ENCODE measurements around the gene EPYC. TPM values are rescaled to one million over a fixed set of nuclear protein-coding genes. Genes with fewer than 3 reads are reported as not detected.
"Not testable (repeated sequence)": the region's sequence is repeated elsewhere in the genome, so short reads cannot be mapped to it uniquely, and the experiment has no call there.

The EPYC gene
- total RNA-seq, 3 donors from 2014 or later = not detected

DNA sequence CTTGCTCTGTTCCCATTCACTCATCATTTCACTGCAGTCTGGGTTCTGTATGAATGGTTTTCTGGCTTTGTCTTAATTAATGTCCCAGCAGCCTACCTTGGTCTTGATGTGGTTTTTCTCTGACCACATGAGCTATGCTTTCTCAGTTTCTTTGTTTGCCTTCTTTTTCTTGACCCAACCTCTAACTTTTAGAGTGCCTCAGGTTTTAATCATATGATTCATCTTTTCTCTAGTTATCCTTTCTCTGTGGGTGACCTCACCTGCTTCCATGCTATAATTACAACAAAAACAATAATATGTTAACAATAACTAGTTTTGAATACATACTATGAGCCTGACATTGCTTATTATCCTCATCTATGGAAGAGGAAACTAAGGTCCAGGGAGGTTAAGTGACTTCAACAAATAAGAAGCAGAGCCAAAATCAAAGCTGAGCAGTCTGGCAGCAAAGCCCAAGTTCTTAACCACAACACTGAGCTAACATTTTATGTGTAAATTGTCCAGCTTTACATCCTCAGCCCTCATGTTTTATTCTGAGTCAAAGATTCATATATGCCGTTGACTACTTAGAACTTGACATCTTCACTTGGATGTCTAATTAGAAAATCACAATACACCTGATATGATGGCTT lies 4.7 kb upstream of the EPYC start:
- Mint-ChIP-seq H3K4me1 (ENCODE audit: low read depth) (peaks cover 9% of the 10 kb centered on the region), H3K36me3 (ENCODE audit: insufficient read depth) (no peaks in the 10 kb centered on the region), H3K27me3 (ENCODE audit: low read depth) (peaks cover 3% of the 10 kb centered on the region), H3K9me3 (no peaks in the 10 kb centered on the region), H3K4me3 (no peak overlapping the region)
- ATAC-seq = no peak
- no peak for DNase-seq

DNA sequence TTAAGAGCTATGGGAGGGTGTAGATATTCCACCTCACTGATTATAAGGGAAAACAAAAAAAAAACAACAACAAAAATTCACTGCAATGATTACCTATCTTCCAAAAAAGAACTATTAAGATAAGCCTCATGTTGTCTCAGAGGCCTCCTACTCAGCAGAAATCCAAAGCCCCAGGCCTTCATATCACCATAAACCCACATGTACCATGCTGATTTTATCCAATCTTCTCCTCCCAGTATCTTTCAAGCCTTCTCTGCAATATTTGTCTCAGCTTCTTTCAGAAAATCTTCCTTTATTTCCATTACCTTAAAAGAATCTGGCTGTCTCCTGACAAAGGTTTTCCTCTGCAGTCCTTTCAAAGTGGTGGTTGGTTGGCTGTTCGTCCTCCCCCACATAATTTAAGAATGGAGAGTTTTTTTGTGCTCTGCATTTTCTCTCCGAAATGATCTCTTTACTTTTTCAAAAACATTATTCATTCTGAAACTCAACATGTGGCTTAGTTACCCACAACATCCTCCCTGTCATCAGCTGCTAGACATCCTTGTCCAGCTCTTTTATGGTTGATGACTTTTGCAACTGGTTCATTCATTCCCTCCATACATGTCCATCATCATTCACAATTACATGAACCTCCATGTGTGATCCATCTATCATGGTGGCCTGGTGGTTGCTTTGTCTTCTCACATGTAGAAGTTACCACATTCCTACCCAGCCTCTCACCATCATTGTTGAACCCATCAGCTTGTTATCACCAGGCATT lies 2.9 kb upstream of the EPYC start:
- DNase-seq = no peak
- no peaks in the 10 kb centered on the region for H3K36me3 Mint-ChIP-seq (ENCODE audit: insufficient read depth)
- H3K4me1 Mint-ChIP-seq (ENCODE audit: low read depth) = peaks cover 9% of the 10 kb centered on the region

DNA sequence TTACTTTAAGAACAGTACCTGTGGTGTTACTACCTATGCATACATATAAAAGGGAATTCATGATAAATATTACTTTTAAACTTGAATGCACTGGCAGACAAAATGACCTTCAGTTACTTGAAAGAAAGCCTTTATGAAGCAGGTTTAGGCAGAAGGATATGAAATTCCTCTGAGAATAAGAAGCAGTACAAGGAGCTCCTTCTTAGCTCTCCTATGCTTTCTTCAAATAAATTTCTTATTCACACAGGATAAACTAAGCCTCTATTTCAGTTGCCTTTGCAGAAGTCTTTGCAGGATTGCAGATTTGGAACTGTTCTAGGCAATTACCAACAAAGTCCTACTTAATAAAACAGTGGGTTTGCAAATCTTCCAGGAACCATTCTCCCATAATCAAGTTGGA lies 1.0 kb downstream of the EPYC start:
- Mint-ChIP-seq H3K9me3 (no peaks in the 10 kb centered on the region), H3K4me1 (ENCODE audit: low read depth) (peaks cover 9% of the 10 kb centered on the region), H3K4me3 (no peak overlapping the region), H3K27me3 (ENCODE audit: low read depth) (peaks cover 3% of the 10 kb centered on the region), H3K36me3 (ENCODE audit: insufficient read depth) (no peaks in the 10 kb centered on the region)
- no peak for DNase-seq
- ATAC-seq = no peak

More for the DNA sequence above, 2.9 kb upstream of the EPYC start:
- Mint-ChIP-seq H3K27me3 (ENCODE audit: low read depth) (peaks cover 3% of the 10 kb centered on the region), H3K9me3 (no peaks in the 10 kb centered on the region), H3K4me3 (no peak overlapping the region)
- ATAC-seq = no peak

DNA sequence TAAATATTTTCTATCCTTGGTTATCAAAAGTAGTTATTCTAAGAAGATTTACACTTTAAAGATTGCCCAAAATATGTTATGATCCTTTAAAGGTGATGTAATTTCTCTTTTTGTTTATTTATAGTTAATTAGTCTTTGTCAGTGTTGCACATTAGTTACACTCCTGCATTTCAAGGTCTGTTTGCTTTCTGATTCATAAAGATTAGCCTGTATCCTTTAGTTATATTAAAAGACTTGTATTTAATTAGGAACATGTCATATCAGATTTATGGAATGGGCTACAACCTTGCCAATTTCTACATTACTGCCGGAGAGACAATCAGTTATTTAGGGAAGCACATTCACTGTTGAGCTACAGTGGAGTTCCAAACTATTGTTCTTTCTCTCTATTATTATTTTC lies 3.5 kb downstream of the EPYC start:
- Mint-ChIP-seq H3K4me1 (ENCODE audit: low read depth) (no peaks in the 10 kb centered on the region), H3K27me3 (ENCODE audit: low read depth) (no peaks in the 10 kb centered on the region), H3K4me3 (no peak overlapping the region), H3K36me3 (ENCODE audit: insufficient read depth) (no peaks in the 10 kb centered on the region), H3K9me3 (no peaks in the 10 kb centered on the region)
- no peak for ATAC-seq
- no peak for DNase-seq

DNA sequence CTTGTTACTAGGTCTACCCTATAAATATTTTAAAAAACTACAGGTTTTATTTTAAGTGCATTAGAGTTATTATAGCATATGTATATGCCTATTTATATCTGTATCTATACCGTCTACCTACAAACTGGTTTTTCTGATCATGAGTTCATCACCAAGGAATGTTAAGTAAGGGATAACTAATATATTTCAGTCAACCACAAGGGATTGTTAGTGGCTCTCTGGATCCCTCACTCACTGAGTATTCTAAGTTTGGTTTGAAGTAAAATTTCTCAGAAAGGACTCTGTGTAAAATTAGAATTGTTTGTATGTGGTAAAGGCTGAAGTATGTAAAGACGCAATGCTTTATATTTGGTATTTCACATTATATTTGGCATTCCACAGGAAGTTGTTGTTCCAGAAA lies 4.8 kb downstream of the EPYC start:
- H3K27me3 Mint-ChIP-seq (ENCODE audit: low read depth) = no peaks in the 10 kb centered on the region
- H3K4me1 Mint-ChIP-seq (ENCODE audit: low read depth) = no peaks in the 10 kb centered on the region
- no peak for DNase-seq
- no peaks in the 10 kb centered on the region for H3K9me3 Mint-ChIP-seq
- no peak overlapping the region for H3K4me3 Mint-ChIP-seq
- H3K36me3 Mint-ChIP-seq (ENCODE audit: insufficient read depth) = no peaks in the 10 kb centered on the region
- no peak for ATAC-seq

DNA sequence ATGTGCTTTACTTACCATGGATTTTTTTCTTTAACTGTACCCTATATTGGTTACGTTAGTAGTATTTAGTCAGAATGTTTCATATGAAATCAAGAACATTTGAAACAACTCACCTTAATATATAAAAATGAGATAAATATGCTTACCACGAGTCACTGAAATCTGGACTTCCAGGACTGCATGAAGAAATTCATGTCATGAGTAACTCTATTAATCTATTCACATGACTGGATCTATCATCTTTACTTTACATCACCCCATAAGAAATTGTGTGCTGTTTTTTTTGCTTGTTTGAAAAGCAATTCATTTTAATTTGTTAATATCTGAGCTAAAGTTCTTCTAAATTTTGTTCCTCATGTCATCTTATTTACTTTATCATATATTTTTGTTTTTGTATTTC lies 5.2 kb downstream of the EPYC start:
- no peak for DNase-seq
- H3K4me1 Mint-ChIP-seq (ENCODE audit: low read depth) = no peaks in the 10 kb centered on the region
- no peaks in the 10 kb centered on the region for H3K27me3 Mint-ChIP-seq (ENCODE audit: low read depth)
- no peak overlapping the region for H3K4me3 Mint-ChIP-seq
- no peaks in the 10 kb centered on the region for H3K9me3 Mint-ChIP-seq
- H3K36me3 Mint-ChIP-seq (ENCODE audit: insufficient read depth) = no peaks in the 10 kb centered on the region
- no peak for ATAC-seq

DNA sequence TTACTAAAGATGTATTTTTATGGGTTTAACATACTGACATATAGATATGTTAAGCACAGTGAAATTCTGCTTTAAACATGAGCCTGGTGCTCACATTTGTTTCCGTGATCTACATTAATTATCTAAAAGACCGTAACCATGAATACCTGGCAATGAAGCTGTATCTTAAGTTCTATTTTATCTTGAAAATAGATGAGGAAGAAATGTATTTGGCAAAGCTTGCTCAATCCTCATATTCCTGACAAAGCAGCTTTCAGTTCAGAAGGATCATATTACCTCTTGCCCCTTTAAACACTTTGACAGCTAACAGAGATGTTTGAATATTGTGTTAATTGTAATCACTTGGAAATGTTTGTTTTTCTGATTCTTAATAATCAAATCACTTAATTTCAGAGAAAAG lies 9.8 kb downstream of the EPYC start:
- H3K27me3 Mint-ChIP-seq (ENCODE audit: low read depth) = no peaks in the 10 kb centered on the region
- no peaks in the 10 kb centered on the region for H3K4me1 Mint-ChIP-seq (ENCODE audit: low read depth)
- no peaks in the 10 kb centered on the region for H3K36me3 Mint-ChIP-seq (ENCODE audit: insufficient read depth)
- ATAC-seq (no peak), DNase-seq (no peak)
- H3K4me3 Mint-ChIP-seq = no peak overlapping the region
- H3K9me3 Mint-ChIP-seq = no peaks in the 10 kb centered on the region

DNA sequence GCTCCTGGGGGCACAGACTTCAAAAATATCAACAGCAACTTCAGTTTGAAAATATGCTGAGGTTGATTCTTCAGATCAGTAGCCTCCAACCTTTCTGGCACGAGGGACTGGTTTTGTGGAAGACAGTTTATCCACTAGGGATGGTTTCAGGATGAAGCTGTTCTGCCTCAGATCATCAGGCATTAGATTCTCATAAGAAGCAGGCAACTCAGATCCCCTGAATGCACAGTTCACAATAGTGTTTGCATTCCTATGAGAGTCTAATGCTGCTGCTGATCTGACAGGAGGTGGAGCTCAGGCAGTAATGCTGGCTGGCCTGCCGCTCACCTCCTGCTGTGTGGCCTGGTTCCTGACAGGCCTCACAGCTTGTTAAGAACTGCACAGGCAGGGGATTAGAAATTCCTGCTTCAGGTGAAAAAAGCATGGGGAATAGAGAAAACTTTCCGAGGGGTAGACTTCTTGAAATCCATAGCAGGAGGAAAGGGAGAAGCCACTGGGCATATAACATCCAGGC lies 12.8 kb downstream of the EPYC start:
- no peaks in the 10 kb centered on the region for H3K9me3 Mint-ChIP-seq
- H3K4me1 Mint-ChIP-seq (ENCODE audit: low read depth) = no peaks in the 10 kb centered on the region
- no peak overlapping the region for H3K4me3 Mint-ChIP-seq
- ATAC-seq = no peak
- H3K36me3 Mint-ChIP-seq (ENCODE audit: insufficient read depth) = no peaks in the 10 kb centered on the region
- H3K27me3 Mint-ChIP-seq (ENCODE audit: low read depth) = no peaks in the 10 kb centered on the region
- DNase-seq = no peak

DNA sequence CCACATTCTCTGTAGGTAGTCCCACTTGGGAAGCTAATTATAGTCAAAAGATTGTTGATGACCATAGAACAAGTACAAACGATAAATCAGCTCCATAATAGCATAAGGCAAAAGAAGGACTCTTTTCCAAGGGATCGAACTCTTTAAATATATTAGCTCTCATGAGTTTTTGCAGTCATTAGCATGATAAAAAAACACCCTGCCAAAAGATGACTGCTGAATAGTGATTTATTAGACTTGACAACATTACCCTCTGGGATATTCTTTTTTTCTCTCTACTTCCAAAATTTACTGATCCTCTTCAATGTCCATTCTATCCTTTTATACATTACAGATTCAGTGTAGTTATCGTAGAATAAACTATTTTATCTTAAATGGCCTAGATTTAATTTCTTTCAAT lies 14.2 kb downstream of the EPYC start:
- no peak overlapping the region for H3K4me3 Mint-ChIP-seq
- no peaks in the 10 kb centered on the region for H3K36me3 Mint-ChIP-seq (ENCODE audit: insufficient read depth)
- DNase-seq = no peak
- H3K4me1 Mint-ChIP-seq (ENCODE audit: low read depth) = no peaks in the 10 kb centered on the region
- no peak for ATAC-seq
- H3K27me3 Mint-ChIP-seq (ENCODE audit: low read depth) = no peaks in the 10 kb centered on the region
- H3K9me3 Mint-ChIP-seq = no peaks in the 10 kb centered on the region

DNA sequence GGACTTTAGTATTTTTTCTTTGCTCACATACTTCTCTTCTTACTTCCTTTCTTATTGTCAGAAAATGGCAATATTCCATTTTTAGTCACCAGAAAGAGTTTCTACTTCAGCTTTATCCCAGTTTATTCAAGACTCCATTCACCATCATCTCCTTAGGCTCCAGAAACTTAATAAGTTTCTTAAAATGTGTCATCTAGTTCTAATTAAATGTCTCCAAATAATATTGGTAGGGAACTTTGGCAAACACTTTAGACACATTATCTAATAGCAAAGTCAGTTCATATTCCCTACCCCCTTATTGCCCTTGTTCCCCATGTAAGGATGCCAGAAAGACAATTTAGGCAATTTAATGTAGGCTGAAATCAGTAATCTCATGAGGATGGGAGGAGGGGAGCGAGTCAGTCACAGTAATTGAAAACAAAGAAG lies 15.1 kb downstream of the EPYC start:
- ATAC-seq = no peak
- Mint-ChIP-seq H3K4me3 (no peak overlapping the region), H3K4me1 (ENCODE audit: low read depth) (no peaks in the 10 kb centered on the region), H3K36me3 (ENCODE audit: insufficient read depth) (no peaks in the 10 kb centered on the region), H3K27me3 (ENCODE audit: low read depth) (peaks cover 1% of the 10 kb centered on the region), H3K9me3 (no peaks in the 10 kb centered on the region)
- DNase-seq = no peak

DNA sequence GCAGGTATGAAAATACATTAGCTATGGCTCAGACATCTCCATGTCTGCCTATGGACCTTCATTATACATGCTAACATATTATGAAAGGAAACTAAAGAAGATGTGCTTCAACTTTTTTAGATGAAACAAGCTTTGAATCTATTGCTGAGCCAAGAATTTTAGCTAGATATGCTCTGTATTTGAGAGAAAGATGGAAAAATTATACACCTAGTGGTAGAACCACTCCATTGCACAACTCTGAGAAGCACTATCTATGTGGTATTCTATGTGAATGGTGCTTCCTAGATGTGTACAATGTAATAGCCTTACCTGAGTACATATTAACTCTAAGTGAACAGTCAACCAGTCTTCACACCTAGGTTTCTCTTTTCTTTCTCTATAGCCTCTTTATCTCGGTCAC lies 17.3 kb downstream of the EPYC start:
- Mint-ChIP-seq H3K9me3 (no peaks in the 10 kb centered on the region), H3K27me3 (ENCODE audit: low read depth) (peaks cover 1% of the 10 kb centered on the region), H3K36me3 (ENCODE audit: insufficient read depth) (no peaks in the 10 kb centered on the region), H3K4me1 (ENCODE audit: low read depth) (no peaks in the 10 kb centered on the region), H3K4me3 (no peak overlapping the region)
- DNase-seq = no peak
- ATAC-seq = no peak

DNA sequence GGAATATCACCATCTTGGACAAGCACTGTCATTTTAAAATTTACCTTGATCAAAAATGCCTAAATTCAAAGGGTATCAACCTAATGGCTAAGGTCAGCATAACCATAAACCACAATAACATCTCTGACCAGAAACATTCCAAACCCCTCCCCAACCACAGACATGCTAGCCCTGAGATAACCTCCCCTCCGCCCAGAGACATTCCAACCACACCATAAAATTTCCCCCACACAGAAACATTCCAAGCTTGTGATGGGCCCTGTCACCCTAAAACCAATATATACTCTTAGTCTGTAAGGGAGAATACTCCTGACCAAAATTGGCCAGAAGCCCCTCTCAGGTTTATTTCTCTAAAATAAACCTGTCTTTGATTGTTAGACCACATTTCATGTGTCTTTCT lies 17.7 kb downstream of the EPYC start:
- Mint-ChIP-seq H3K9me3 (no peaks in the 10 kb centered on the region), H3K4me3 (no peak overlapping the region), H3K27me3 (ENCODE audit: low read depth) (peaks cover 1% of the 10 kb centered on the region), H3K4me1 (ENCODE audit: low read depth) (no peaks in the 10 kb centered on the region), H3K36me3 (ENCODE audit: insufficient read depth) (no peaks in the 10 kb centered on the region)
- ATAC-seq (no peak), DNase-seq (no peak)

DNA sequence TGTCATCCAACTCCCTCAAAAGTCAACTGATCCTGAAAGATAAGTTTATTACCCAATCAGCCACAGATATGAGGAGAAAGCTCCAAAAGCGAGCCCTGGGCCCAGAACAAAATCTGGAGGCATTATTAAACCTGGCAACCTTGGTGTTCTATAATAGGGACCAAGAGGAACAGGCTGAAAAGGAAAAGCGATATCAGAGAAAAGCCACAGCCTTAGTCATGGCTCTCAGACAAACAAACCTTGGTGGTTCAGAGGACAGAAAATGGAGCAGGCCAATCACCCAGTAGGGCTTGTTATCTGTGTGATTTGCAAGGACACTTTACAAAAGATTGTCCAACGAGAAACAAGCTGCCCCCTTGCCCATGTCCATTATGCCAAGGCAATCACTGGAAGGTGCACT lies 19.4 kb downstream of the EPYC start:
- not testable (repeated sequence) for H3K4me3 Mint-ChIP-seq; ATAC-seq; H3K27me3 Mint-ChIP-seq (ENCODE audit: low read depth); DNase-seq; H3K9me3 Mint-ChIP-seq; H3K36me3 Mint-ChIP-seq (ENCODE audit: insufficient read depth); H3K4me1 Mint-ChIP-seq (ENCODE audit: low read depth)

DNA sequence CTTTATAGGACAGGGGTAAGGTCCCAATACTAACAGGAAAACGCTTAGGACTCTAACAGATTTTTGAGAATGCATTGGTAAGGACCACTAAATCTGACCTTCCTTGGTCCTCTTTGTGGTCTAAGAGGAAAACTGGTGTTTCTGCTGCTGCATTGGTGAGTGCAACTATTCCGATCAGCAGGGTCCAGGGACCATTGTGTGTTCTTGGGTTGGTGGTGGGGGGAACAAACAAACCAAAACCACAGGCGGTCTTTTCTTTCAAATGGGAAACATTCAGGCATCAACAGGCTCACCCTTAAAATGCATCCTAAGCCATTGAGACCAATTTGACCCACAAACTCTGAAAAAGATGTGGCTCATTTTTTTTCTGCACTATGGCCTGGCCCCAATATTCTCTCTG lies 20.7 kb downstream of the EPYC start:
- H3K4me3 Mint-ChIP-seq = no peak overlapping the region
- no peaks in the 10 kb centered on the region for H3K36me3 Mint-ChIP-seq (ENCODE audit: insufficient read depth)
- no peaks in the 10 kb centered on the region for H3K9me3 Mint-ChIP-seq
- no peaks in the 10 kb centered on the region for H3K4me1 Mint-ChIP-seq (ENCODE audit: low read depth)
- DNase-seq (no peak), ATAC-seq (no peak)
- H3K27me3 Mint-ChIP-seq (ENCODE audit: low read depth) = peaks cover 1% of the 10 kb centered on the region

DNA sequence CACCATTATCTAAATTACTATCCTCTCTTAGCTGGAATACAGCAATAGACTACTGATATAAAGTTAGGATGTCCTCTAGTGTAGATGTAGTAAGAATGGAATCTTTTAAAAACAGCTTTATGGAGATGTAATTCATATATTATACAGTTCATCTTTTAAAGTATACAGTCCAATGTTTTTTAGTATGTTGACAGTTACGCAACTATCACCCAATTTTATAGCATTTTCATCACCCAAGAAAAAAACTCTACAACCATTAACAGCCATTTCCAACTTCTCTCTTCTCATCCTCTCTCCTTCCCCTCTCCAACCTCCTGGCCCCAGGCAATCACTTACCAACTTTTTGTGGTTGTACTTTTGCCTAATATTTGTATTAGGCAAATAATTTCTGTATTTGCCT lies 22.6 kb downstream of the EPYC start:
- Mint-ChIP-seq H3K4me3 (no peak overlapping the region), H3K9me3 (no peaks in the 10 kb centered on the region), H3K4me1 (ENCODE audit: low read depth) (no peaks in the 10 kb centered on the region), H3K36me3 (ENCODE audit: insufficient read depth) (no peaks in the 10 kb centered on the region), H3K27me3 (ENCODE audit: low read depth) (peaks cover 1% of the 10 kb centered on the region)
- no peak for DNase-seq
- ATAC-seq = no peak
